ENCODE measurements around the gene SHB. TPM values are rescaled to one million over a fixed set of nuclear protein-coding genes. Genes with fewer than 3 reads are reported as not detected.

SHB gene
- total RNA-seq, 1 donor: 19.9 TPM

GRCh38 chr9:37905776-37906175, 163.3 kb downstream of the SHB start:
- no peak for TF ChIP-seq CTCF (IDR thresholded peaks at IDR 0.05; ENCODE audit: insufficient read depth, low read depth, low read length)
- no peak overlapping the region for H3K4me3 ChIP-seq (ENCODE audit: low read depth, low read length)
- no peak for DNase-seq (ENCODE audit: low read depth)

- no peak for DNase-seq (ENCODE audit: low read depth)
- H3K4me3 ChIP-seq (ENCODE audit: low read depth, low read length): no peak overlapping the region
- TF ChIP-seq CTCF (IDR thresholded peaks at IDR 0.05; ENCODE audit: insufficient read depth, low read depth, low read length): no peak
Observed at GRCh38 chr9:37905131-37905505, 163.9 kb downstream of the SHB start.

GRCh38 chr9:37904445-37905130, 164.4 kb downstream of the SHB start:
- no peak for TF ChIP-seq CTCF (IDR thresholded peaks at IDR 0.05; ENCODE audit: insufficient read depth, low read depth, low read length)
- H3K4me3 ChIP-seq (ENCODE audit: low read depth, low read length): peak overlapping the region; percentile 78
- DNase-seq (ENCODE audit: low read depth): peak; percentile 66

GRCh38 chr9:37903647-37904444, 165.2 kb downstream of the SHB start, which contains the start of gene SLC25A51:
SLC25A51 (minus strand) TSS chr9:37904127; CDS start chr9:37888550, 15,577 bp downstream.
- H3K4me3 ChIP-seq (ENCODE audit: low read depth, low read length): peak within 1 kb of the TSS; percentile 78
- peak; percentile 93 for DNase-seq (ENCODE audit: low read depth)
- TF ChIP-seq CTCF (IDR thresholded peaks at IDR 0.05; ENCODE audit: insufficient read depth, low read depth, low read length): peak; percentile 84

- no peak for TF ChIP-seq CTCF (IDR thresholded peaks at IDR 0.05; ENCODE audit: insufficient read depth, low read depth, low read length)
- DNase-seq (ENCODE audit: low read depth): peak; percentile 62
- H3K4me3 ChIP-seq (ENCODE audit: low read depth, low read length): peak overlapping the region; percentile 78
Observed at GRCh38 chr9:37902796-37903646, 166.0 kb downstream of the SHB start.

- no peak for DNase-seq (ENCODE audit: low read depth)
- TF ChIP-seq CTCF (IDR thresholded peaks at IDR 0.05; ENCODE audit: insufficient read depth, low read depth, low read length): no peak
- H3K4me3 ChIP-seq (ENCODE audit: low read depth, low read length): no peak overlapping the region
Observed at GRCh38 chr9:37902131-37902530, 166.9 kb downstream of the SHB start.
